GM12801 (cell line): ENCODE data around the gene NKD2.

Source experiments
- CTCF ChIP-seq: IDR thresholded peaks from one replicate; pipeline ENCODE4 v1.5.1; 2011; ENCODE audit warnings: control low read depth; ENCODE audit not compliant: insufficient read length; ENCODE audit errors: extremely low read depth

The NKD2 gene

GRCh38 chr5:1030801-1031271, 22.2 kb downstream of the NKD2 start:
- no peak for TF ChIP-seq CTCF

- no peak for TF ChIP-seq CTCF
Measured at GRCh38 chr5:1031306-1031959, 22.8 kb downstream of the NKD2 start.

GRCh38 chr5:1032011-1032410, 23.4 kb downstream of the NKD2 start:
- no peak for TF ChIP-seq CTCF

GRCh38 chr5:1032551-1033027, 24.0 kb downstream of the NKD2 start:
- no peak for TF ChIP-seq CTCF

GRCh38 chr5:1033178-1033577, 24.6 kb downstream of the NKD2 start:
- no peak for TF ChIP-seq CTCF

- TF ChIP-seq CTCF: no peak
Measured at GRCh38 chr5:1033606-1034420, 25.2 kb downstream of the NKD2 start.

- TF ChIP-seq CTCF: no peak
Measured at GRCh38 chr5:1034421-1034905, 25.9 kb downstream of the NKD2 start.
